Neural progenitor cell (in vitro differentiated cells): Measurements from ENCODE around the gene MKRN2OS.

ENCODE experiments used
- CTCF ChIP-seq: fragments of 200-600 bp; sonication (generic); IDR thresholded peaks from 2 replicates; pipeline ENCODE4 v1.5.1; 2017; ENCODE audit warnings: antibody characterized with exemption, mild to moderate bottlenecking
- EZH2phosphoT487 ChIP-seq: fragments of 200-600 bp; sonication (generic); IDR thresholded peaks from 2 replicates; pipeline ENCODE4 v1.6.1; 2017; ENCODE audit warnings: antibody characterized with exemption

- no peak for TF ChIP-seq CTCF
- TF ChIP-seq EZH2phosphoT487, result no peak
Observed at GRCh38 chr3:12586403-12586802, 41.1 kb upstream of the MKRN2OS start.
